T-helper 2 cell treated with Interferon-gamma antibody and Interleukin-4, amounts not matched to agents 5 μg/mL and 100 μg/mL, for 36 hours (primary cell): Measurements from ENCODE around the gene ATP5F1D.
"Not testable (repeated sequence)": the region's sequence is repeated elsewhere in the genome, so short reads cannot be mapped to it uniquely, and the experiment has no call there.

ENCODE experiments used
- DNase-seq: peaks from one replicate; pipeline ENCODE4 v3.0.0; 2021; ENCODE audit warnings: low spot score
- H3K27ac Mint-ChIP-seq: one replicate; pipeline ENCODE4 v1.8.0; 2021; ENCODE audit warnings: mild to moderate bottlenecking, mixed read lengths
- H3K27me3 Mint-ChIP-seq: one replicate; pipeline ENCODE4 v1.8.0; 2021; ENCODE audit warnings: low read depth, mixed read lengths
- H3K36me3 Mint-ChIP-seq: one replicate; pipeline ENCODE4 v1.8.0; 2021; ENCODE audit warnings: low read depth, mixed read lengths
- H3K4me1 Mint-ChIP-seq: one replicate; pipeline ENCODE4 v1.8.0; 2021; ENCODE audit warnings: low read depth, mixed read lengths
- H3K4me3 Mint-ChIP-seq: one replicate; pipeline ENCODE4 v1.8.0; 2022; ENCODE audit warnings: mild to moderate bottlenecking, moderate library complexity, mixed read lengths
- H3K9me3 Mint-ChIP-seq: one replicate; pipeline ENCODE4 v1.8.0; 2021; ENCODE audit warnings: mixed read lengths

Gene ATP5F1D

DNA sequence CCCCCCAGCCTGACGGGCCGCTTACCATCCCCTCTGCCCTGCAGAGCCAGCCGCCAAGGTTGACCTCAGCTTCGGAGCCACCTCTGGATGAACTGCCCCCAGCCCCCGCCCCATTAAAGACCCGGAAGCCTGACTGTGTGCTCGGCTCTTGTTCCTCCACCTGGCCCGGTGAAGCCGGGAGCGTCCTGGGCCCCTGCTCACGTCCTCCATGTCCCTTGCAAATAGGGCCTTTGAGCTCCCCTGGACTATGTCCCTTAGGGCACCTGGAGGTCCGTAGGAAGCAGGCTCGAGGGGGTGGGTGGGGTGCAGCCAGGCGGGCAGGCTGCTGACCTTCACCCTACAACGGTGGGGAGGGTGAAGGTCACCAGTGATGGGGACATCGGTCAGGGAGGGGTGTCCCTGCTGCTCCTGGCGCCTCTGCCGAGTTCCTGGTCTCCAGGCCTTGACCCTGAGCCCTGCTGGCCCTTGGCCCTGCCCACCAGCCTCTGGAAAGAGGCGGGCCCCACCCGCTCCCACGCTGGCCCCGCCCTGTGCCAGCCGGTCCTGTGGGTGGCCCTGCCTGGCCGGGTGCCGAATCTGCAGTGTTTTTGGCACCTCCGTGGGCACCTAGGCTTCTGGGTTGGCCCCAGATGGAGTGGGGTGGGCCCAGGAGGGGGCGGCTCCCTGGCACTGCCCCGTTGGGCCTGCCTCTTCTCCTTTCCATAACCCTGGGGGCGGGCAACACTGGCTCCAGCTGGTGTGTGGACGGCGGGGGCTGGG lies 3.3 kb downstream of the ATP5F1D start:
- peak overlapping the region; percentile 82 for H3K27ac Mint-ChIP-seq
- peaks cover 4% of the 10 kb centered on the region for H3K36me3 Mint-ChIP-seq
- no peaks in the 10 kb centered on the region for H3K9me3 Mint-ChIP-seq
- H3K4me3 Mint-ChIP-seq, result peak overlapping the region; percentile 68
- DNase-seq, result peak; percentile 11
- peaks cover 13% of the 10 kb centered on the region for H3K4me1 Mint-ChIP-seq
- H3K27me3 Mint-ChIP-seq, result peaks cover 2% of the 10 kb centered on the region

DNA sequence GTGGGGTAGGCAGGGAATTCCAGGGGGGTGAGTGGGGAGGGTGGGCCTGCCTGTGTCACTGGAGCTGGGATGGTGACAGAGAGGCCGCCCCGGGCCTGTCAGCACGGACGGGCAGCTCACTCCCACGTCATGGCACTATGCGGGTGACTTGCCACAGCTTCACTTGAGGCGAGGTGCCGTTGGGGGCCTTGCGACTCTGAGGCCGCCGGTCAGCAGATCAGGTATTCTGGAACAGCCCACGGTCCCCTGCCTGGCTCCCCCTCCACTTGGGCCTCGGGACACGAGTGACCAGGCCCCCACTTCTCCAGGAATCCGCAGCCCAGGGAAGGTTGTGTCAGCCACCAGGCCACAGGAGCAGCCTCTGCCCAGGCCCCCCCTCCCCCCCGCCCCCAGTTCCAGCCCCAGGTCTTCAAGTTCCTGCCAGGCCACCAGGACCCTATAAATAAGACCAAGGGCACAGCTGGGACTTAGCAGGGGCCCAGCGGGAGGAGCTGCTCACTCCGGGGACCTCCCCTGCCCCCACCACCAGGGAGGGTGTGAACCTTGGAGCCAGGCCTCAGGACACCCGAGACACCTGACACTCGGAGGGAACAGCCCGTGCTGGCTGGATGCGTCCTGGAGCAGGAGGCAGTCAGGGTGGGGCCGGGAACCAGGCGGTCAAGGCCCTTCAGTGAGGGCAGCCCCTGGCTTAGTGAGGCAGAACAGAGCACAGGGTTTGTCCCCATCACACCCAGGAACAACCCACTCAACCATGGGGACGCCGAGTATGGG lies 4.1 kb downstream of the ATP5F1D start:
- Mint-ChIP-seq H3K27ac (no peak overlapping the region), H3K36me3 (peaks cover 4% of the 10 kb centered on the region), H3K4me3 (no peak overlapping the region), H3K4me1 (peaks cover 13% of the 10 kb centered on the region), H3K27me3 (peaks cover 2% of the 10 kb centered on the region), H3K9me3 (no peaks in the 10 kb centered on the region)
- no peak for DNase-seq

DNA sequence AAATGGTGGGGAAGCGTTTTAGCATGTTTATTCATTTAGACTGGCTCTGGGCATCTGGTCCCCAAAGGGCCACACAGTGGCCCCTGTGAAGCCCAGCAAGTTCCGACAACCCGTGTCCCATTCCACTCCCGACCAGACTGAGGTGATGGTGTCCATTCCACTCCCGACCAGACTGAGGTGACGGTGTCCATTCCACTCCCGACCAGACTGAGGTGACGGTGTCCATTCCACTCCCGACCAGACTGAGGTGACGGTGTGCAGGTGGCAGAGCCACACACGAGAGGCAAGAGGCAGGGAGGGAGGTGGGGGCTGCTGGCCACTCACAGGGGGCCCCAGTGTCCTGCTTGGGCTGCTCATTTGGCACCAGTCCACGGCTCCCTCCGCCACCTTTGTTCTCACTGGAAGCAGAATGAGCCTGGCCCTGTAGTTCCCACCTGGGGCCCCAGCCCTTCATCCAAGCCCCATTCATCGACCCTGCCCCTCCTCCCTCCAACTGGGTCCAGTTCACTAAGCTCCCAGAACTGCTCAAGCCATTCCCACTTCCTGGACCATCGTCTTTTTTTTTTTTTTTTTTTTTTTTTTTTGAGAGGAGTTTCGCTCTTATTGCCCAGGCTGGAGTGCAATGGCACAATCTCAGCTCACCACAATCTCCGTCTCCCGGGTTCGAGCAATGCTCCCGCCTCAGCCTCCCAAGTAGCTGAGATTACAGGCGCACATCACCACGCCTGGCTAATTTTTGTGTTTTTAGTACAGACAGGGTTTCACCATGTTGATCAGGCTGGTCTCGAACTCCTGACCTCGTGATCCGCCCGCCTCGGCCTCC lies 4.9 kb downstream of the ATP5F1D start:
- peak overlapping the region; percentile 41 for H3K27ac Mint-ChIP-seq

DNA sequence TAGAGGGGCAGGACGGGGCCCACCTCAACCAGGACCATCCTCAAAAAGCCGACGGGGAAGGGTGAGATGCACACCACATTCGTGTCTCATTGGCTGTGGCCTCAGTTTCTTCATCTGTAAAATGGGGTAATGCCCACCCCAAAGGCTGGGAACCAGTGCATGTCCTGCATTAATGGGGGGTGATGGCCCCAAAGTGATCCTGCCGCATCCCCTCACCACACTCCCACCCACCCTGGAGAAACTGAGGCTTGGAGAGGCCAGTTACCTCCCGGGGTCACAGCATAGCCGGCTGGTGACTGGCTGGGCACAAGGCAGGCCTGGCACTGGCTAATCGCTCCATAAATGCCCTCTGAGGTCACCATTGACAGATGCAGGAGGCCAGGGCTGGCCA lies 6.2 kb downstream of the ATP5F1D start:
- H3K4me3 Mint-ChIP-seq, result no peak overlapping the region

More for the DNA sequence above, 4.9 kb downstream of the ATP5F1D start:
- not testable (repeated sequence) for H3K4me3 Mint-ChIP-seq, H3K27me3 Mint-ChIP-seq, H3K36me3 Mint-ChIP-seq, H3K9me3 Mint-ChIP-seq, DNase-seq
- H3K4me1 Mint-ChIP-seq, result peaks cover 11% of the 10 kb centered on the region

DNA sequence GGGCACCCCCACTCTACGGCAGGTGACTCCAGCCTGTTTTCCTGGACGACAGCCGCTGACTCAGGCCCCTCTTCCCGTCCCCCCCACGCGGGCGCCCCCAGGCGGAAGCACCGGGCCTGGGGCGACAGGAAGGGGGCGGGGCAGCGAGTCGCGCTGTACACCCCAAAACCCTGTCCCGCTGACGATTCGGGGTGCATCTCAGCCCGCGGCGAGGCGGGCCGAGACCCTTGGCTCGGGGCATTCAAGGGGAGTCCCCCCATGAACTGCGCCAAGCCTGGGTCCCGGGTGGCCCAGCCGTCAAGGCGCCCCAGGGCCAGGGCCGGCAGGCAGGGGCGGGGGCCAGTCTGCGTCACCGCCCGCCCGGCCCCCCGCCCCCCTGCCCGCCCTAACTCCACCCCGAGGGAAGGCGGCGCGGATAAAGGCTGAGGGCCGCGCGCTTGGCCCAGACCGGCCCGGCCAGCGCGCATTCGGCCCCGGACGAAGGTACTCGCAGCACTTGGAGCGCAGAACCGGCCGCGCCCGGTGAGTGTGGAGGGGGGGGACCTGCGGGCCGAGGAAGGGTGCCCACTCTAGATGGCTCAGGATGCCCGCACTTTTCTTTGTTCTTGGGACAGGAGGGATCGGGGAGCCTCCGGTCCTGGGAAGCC lies 6.7 kb downstream of the ATP5F1D start, which contains the start of gene MIDN:
Gene MIDN (plus strand): TSS at position 445 of the 647 bp plus-strand sequence. CDS start 1,714 bp downstream, outside the sequence.
- Mint-ChIP-seq H3K27ac (peak within 1 kb of the TSS; percentile 89), H3K27me3 (no peaks in the 10 kb centered on the region), H3K4me3 (peak within 1 kb of the TSS; percentile 80), H3K36me3 (peaks cover 17% of the 10 kb centered on the region), H3K4me1 (peaks cover 9% of the 10 kb centered on the region), H3K9me3 (no peaks in the 10 kb centered on the region)
- DNase-seq, result peak; percentile 82

More for the DNA sequence above, 6.2 kb downstream of the ATP5F1D start:
- DNase-seq, result no peak
- Mint-ChIP-seq H3K36me3 (peaks cover 16% of the 10 kb centered on the region), H3K27ac (peak overlapping the region; percentile 49), H3K4me1 (peaks cover 11% of the 10 kb centered on the region), H3K9me3 (no peaks in the 10 kb centered on the region), H3K27me3 (no peaks in the 10 kb centered on the region)

DNA sequence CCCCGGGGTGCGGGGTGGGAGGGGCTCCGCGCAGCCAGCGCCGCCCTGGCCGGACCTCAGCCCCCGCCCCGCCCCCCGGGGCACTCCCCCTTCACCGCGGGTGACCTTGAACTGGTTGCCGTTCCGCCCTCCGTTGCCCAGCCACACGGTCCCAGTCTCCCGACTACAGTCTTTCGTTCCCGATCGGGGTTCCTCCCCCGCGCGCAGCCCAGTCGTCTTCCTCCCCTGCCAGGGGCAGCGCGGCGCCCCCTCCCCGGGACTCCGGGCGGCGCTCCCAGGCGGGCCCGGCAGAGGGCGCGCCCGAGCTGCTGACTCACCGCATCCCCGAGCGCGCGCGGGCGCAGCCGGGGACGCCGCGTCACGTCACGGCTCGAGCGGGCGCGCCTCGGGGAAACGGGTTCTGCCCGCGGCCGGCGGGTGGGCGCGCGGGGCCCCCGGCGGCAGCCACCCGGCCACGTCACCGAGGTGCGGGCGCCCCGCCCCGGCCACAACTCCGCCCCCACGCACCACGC lies 7.3 kb downstream of the ATP5F1D start:
- H3K4me1 Mint-ChIP-seq, result peaks cover 11% of the 10 kb centered on the region
- H3K27ac Mint-ChIP-seq, result peak overlapping the region; percentile 89
- no peaks in the 10 kb centered on the region for H3K27me3 Mint-ChIP-seq
- peaks cover 21% of the 10 kb centered on the region for H3K36me3 Mint-ChIP-seq
- H3K4me3 Mint-ChIP-seq, result peak overlapping the region; percentile 80
- H3K9me3 Mint-ChIP-seq, result no peaks in the 10 kb centered on the region
- peak; percentile 84 for DNase-seq

DNA sequence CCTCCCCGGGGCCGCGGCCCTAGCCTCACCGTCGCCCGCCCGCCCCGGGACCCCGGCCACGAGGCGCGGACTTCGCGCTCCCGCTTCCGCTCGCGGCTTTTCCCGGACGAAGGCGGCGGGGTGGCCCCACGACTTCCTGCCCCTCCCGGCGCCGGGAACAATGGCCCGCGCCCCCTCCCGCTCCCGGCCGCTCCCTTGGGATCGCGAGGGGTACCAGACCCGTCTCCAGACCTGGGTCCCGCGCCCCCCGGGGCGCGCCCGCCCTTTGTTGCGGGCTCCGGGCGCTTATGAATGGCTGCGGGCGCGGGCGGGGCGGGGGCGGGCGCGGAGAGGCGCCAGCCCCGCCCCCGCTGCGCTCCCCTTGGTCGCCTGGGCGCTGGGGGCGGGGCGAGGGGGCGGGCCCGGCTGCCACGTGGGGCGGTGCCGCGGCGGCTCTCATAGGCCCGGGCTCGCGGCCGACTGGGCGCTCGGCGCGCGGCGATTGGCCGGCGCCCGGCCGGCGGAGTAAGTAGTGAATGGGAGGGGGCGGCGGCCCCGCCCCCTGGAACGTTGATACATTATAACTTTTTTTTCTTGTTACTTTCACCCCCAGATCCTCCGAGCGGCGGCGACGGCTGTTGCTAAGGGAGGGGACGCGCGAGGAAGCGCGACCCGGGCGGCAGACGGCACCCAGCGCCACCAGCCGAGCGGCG lies 7.9 kb downstream of the ATP5F1D start:
- Mint-ChIP-seq H3K4me1 (peaks cover 10% of the 10 kb centered on the region), H3K9me3 (no peaks in the 10 kb centered on the region), H3K27me3 (no peaks in the 10 kb centered on the region), H3K36me3 (peaks cover 20% of the 10 kb centered on the region), H3K4me3 (peak overlapping the region; percentile 75), H3K27ac (peak overlapping the region; percentile 84)
- peak; percentile 95 for DNase-seq

DNA sequence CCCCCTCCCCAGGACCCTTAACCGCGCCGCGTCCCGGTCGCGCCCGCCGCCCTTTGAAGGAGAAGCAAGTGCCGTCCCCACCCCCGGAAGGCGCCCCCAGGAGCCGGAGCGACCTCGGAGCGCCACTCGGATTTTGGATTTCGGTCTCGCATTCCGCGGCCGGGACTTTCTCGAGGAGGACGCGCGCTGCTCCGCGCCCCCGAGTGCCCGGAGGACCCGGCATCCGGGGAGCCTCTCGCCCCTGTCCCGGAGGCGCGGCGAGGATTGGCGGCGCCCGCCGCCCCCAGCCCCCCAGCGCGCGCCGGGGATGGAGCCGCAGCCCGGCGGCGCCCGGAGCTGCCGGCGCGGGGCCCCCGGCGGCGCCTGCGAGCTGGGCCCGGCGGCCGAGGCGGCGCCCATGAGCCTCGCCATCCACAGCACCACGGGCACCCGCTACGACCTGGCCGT lies 8.5 kb downstream of the ATP5F1D start:
- Mint-ChIP-seq H3K36me3 (peaks cover 23% of the 10 kb centered on the region), H3K27ac (peak overlapping the region; percentile 84), H3K4me1 (peaks cover 8% of the 10 kb centered on the region), H3K27me3 (no peaks in the 10 kb centered on the region), H3K4me3 (peak overlapping the region; percentile 75), H3K9me3 (no peaks in the 10 kb centered on the region)
- DNase-seq, result no peak

DNA sequence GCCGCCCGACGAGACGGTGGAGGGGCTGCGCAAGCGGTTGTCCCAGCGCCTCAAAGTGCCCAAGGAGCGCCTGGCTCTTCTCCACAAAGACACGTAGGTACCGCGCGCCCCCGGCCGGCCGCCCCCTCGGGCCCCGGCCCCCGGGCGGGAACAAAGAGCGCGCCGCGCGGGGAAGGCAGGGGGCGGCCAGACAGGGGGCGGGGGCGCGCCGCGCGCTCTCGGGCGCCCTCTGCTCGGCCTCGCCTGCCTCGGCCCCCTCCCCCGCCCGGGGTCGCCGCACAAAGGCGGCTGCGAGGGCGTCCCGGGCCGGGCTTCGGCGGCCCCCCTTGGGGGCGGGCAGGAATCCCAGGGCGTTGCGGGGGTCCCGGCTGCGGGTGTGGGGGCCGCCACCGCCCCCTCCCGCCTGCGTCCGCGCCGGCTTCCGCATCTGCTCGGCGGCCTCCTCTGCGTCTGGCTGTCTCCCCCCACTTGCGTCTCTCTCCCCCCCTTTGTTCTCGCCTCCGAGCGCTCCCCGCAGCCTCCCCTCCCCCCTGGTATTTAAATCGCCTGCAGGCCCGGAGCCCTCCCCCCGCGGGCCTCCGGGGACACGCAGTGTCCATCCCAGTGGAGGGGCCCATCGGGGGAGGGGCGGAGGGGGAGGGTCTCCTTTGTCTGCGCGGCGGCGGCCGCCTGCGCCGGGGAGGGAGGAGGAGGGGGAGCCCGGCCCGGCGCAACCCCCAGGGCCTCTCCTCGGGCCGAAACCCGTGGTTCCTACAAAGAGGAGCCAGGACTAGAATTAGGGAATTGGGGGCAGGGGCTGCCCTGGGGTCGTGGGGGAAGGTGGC lies 9.1 kb downstream of the ATP5F1D start:
- H3K4me1 Mint-ChIP-seq, result peaks cover 8% of the 10 kb centered on the region
- no peaks in the 10 kb centered on the region for H3K9me3 Mint-ChIP-seq
- peak overlapping the region; percentile 95 for H3K4me3 Mint-ChIP-seq
- no peaks in the 10 kb centered on the region for H3K27me3 Mint-ChIP-seq
- H3K27ac Mint-ChIP-seq, result peak overlapping the region; percentile 91
- DNase-seq, result peak; percentile 48
- H3K36me3 Mint-ChIP-seq, result peaks cover 26% of the 10 kb centered on the region

DNA sequence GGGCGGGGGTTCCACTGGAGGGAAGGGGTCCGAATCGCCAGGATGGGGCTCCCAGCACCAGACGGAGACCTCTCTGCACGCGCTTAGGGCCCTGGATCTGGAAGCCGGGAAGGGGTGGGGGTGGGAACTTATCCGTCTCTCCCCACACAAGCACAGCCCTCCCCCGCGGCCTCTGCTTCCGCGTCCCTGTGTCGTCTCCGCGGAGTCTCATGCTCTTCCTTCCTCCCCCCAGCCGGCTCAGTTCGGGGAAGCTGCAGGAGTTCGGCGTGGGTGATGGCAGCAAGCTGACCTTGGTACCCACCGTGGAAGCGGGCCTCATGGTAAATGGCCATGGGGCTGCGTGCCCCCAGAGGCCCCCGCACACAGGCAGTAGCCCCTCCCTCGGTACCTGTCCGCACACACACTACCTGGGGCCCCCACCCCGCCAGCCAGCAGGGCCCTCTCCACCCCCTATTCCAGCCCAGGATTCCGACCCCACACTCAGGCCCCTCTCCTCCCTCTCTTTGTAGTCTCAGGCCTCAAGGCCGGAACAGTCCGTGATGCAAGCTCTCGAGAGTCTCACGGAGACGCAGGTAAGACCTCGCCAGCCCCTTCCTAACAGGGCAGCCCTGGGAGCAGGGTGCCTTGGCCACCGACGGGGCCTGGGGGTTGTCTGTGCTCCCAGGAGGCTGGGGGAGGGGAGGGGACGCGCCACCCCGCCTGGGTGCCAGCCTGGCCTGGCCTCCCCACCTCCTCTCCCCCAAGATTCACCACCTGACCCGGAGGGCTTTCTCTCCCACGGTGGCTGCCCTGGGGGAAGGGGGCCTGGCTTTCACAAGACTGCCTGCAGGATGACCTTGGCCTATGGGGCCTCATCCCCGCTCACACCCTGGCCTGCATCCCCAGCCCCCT lies 10.0 kb downstream of the ATP5F1D start:
- Mint-ChIP-seq H3K36me3 (peaks cover 26% of the 10 kb centered on the region), H3K27ac (peak overlapping the region; percentile 91), H3K9me3 (no peaks in the 10 kb centered on the region), H3K4me1 (peaks cover 8% of the 10 kb centered on the region), H3K27me3 (no peaks in the 10 kb centered on the region), H3K4me3 (peak overlapping the region; percentile 95)
- DNase-seq, result peak; percentile 58

DNA sequence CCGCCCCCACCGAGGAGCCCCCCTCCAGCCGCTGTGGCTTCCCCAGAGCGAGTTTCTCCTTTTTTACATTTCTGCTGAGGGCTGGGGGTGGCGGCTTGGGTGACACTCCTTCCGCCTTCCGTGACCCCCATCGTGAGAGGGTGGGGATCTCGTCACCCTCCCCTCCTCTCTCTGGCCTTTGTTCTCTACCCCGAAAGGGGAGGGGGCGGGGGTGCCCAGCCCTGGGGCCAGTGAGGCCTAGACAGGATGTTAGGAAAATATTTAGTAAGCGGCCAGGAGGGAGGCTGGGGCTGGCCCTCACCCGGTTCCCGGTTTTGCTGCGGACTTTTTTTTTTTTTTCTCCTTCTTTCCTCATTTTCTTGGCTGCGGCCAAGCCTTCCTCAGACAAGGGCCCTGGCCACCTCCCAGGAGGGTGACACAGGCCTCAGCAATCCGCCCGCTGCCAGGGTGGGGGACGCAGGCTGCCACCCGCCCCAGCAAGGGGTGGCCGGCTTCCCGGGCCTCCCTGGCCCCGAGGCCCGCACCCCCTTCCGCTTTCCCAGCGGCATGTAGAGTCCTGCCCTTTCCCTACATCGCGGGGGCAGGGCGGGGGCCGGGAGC lies 10.8 kb downstream of the ATP5F1D start:
- Mint-ChIP-seq H3K27ac (peak overlapping the region; percentile 91), H3K36me3 (peaks cover 27% of the 10 kb centered on the region), H3K27me3 (no peaks in the 10 kb centered on the region), H3K9me3 (no peaks in the 10 kb centered on the region), H3K4me1 (peaks cover 9% of the 10 kb centered on the region), H3K4me3 (peak overlapping the region; percentile 95)
- DNase-seq, result peak; percentile 68
